Activated CD8-positive, alpha-beta T cell treated with anti-CD3 and anti-CD28 coated beads, Interleukin-2, amount 10 ng/mL, durations not matched to agents 7 days and 5 days (primary cell): Measurements from ENCODE around the gene ALK. TPM values are rescaled to one million over a fixed set of nuclear protein-coding genes. Genes with fewer than 3 reads are reported as not detected.
A peak's percentile ranks its signal among the peaks of the same experiment; 100 is the strongest.

Experiments
- ATAC-seq: fragments of 150-1000 bp; cut with Tn5 transposase; one replicate; pipeline ENCODE4 v1.10.0; 2021; ENCODE audit warnings: moderate library complexity
- CTCF ChIA-PET: fragments of 350-600 bp; sonication (Branson Sonifier 250); formaldehyde crosslinking; loops from one replicate; lab custom pipeline; 2021; ENCODE audit warnings: antibody characterized with exemption; lab: Charles Lee
- POLR2A ChIA-PET: fragments of 350-600 bp; sonication (Branson Sonifier 250); formaldehyde crosslinking; loops from one replicate; lab custom pipeline; 2021; ENCODE audit warnings: antibody characterized with exemption; lab: Charles Lee
- DNase-seq: peaks from one replicate; pipeline ENCODE4 v3.0.0-alpha.2; 2020
- H3K27ac Mint-ChIP-seq: one replicate; pipeline ENCODE4 v1.8.0; 2021; ENCODE audit warnings: mild to moderate bottlenecking, mixed read lengths
- H3K27me3 Mint-ChIP-seq: one replicate; pipeline ENCODE4 v1.8.0; 2021; ENCODE audit warnings: low read depth, mixed read lengths
- H3K36me3 Mint-ChIP-seq: one replicate; pipeline ENCODE4 v1.8.0; 2021; ENCODE audit warnings: low read depth, mixed read lengths
- H3K4me1 Mint-ChIP-seq: one replicate; pipeline ENCODE4 v1.8.0; 2021; ENCODE audit warnings: low read depth, mixed read lengths
- H3K4me3 Mint-ChIP-seq: one replicate; pipeline ENCODE4 v1.8.0; 2021; ENCODE audit warnings: mild to moderate bottlenecking, mixed read lengths
- H3K9me3 Mint-ChIP-seq: one replicate; pipeline ENCODE4 v1.8.0; 2022; ENCODE audit warnings: mixed read lengths; ENCODE audit not compliant: insufficient read depth
- total RNA-seq, 2 experiments: library from RNA; stranded (reverse); gene quantifications; one replicate each; pipeline ENCODE4 v1.2.3, GENCODE V29; 2021

Gene ALK
- total RNA-seq, 2 experiments from 2014 or later, result not detected

GRCh38 chr2:29931818-29932217 lies 10.4 kb upstream of the ALK start:
- no peak for ATAC-seq

GRCh38 chr2:29923110-29923721 lies 1.8 kb upstream of the ALK start:
- H3K9me3 Mint-ChIP-seq, result no peaks in the 10 kb centered on the region
- peaks cover 40% of the 10 kb centered on the region for H3K27me3 Mint-ChIP-seq
- ATAC-seq (no peak), DNase-seq (peak; percentile 62)
- CTCF ChIA-PET, result interaction anchor here (0.6 to 3.7 kb wide), 21 partner anchors 10 to 788 kb away, joined by 3 to 45 read pairs (median 4); no protein-coding TSS in a partner anchor
- H3K4me1 Mint-ChIP-seq, result no peaks in the 10 kb centered on the region
- no peak overlapping the region for H3K4me3 Mint-ChIP-seq
- POLR2A ChIA-PET, result no interaction called here
- no peaks in the 10 kb centered on the region for H3K36me3 Mint-ChIP-seq
- H3K27ac Mint-ChIP-seq, result no peak overlapping the region

More at GRCh38 chr2:29931818-29932217, 10.4 kb upstream of the ALK start:
- Mint-ChIP-seq H3K27ac (no peak overlapping the region), H3K27me3 (peaks cover 5% of the 10 kb centered on the region), H3K9me3 (no peaks in the 10 kb centered on the region), H3K4me1 (no peaks in the 10 kb centered on the region), H3K36me3 (no peaks in the 10 kb centered on the region), H3K4me3 (no peak overlapping the region)
- POLR2A ChIA-PET, result no interaction called here
- CTCF ChIA-PET, result interaction anchor here (1.6 to 3.7 kb wide), 2 partner anchors 9 to 780 kb away, joined by 6 to 16 read pairs; no protein-coding TSS in a partner anchor
- DNase-seq, result no peak

- POLR2A ChIA-PET, result no interaction called here
- CTCF ChIA-PET, result interaction anchor here (0.7 to 3.7 kb wide), 14 partner anchors 10 to 789 kb away, joined by 3 to 45 read pairs (median 4); no protein-coding TSS in a partner anchor
- ATAC-seq (no peak), DNase-seq (no peak)
- H3K4me3 Mint-ChIP-seq, result no peak overlapping the region
- no peaks in the 10 kb centered on the region for H3K4me1 Mint-ChIP-seq
- no peaks in the 10 kb centered on the region for H3K36me3 Mint-ChIP-seq
- no peaks in the 10 kb centered on the region for H3K9me3 Mint-ChIP-seq
- H3K27ac Mint-ChIP-seq, result no peak overlapping the region
- peaks cover 40% of the 10 kb centered on the region for H3K27me3 Mint-ChIP-seq
These were observed 1.2 kb upstream of the ALK start for GRCh38 chr2:29922605-29923004.

GRCh38 chr2:29920631-29921559 lies 491 bp downstream of the ALK start:
- Mint-ChIP-seq H3K27me3 (peaks cover 46% of the 10 kb centered on the region), H3K9me3 (no peaks in the 10 kb centered on the region), H3K4me3 (no peak overlapping the region), H3K4me1 (no peaks in the 10 kb centered on the region), H3K36me3 (no peaks in the 10 kb centered on the region), H3K27ac (no peak overlapping the region)
- DNase-seq (no peak), ATAC-seq (peak; percentile 19)
- POLR2A ChIA-PET, result no interaction called here
- CTCF ChIA-PET, result interaction anchor here (0.5 kb wide), 1 partner anchor 13 kb away, joined by 3 read pairs; no protein-coding TSS in a partner anchor

GRCh38 chr2:29920130-29920577 lies 1.2 kb downstream of the ALK start:
- ATAC-seq (peak; percentile 67), DNase-seq (peak; percentile 66)
- no peaks in the 10 kb centered on the region for H3K4me1 Mint-ChIP-seq
- H3K27me3 Mint-ChIP-seq, result peaks cover 43% of the 10 kb centered on the region
- no peak overlapping the region for H3K4me3 Mint-ChIP-seq
- no peaks in the 10 kb centered on the region for H3K36me3 Mint-ChIP-seq
- CTCF ChIA-PET, result interaction anchor here (0.5 kb wide), 1 partner anchor 14 kb away, joined by 3 read pairs; no protein-coding TSS in a partner anchor
- no peak overlapping the region for H3K27ac Mint-ChIP-seq
- H3K9me3 Mint-ChIP-seq, result no peaks in the 10 kb centered on the region
- POLR2A ChIA-PET, result no interaction called here

GRCh38 chr2:29918941-29919340 lies 2.4 kb downstream of the ALK start:
- DNase-seq, result no peak
- H3K36me3 Mint-ChIP-seq, result no peaks in the 10 kb centered on the region
- ChIA-PET POLR2A (no interaction called here), CTCF (no interaction called here)
- no peaks in the 10 kb centered on the region for H3K4me1 Mint-ChIP-seq
- ATAC-seq, result no peak
- no peaks in the 10 kb centered on the region for H3K9me3 Mint-ChIP-seq
- H3K27me3 Mint-ChIP-seq, result peaks cover 40% of the 10 kb centered on the region
- H3K4me3 Mint-ChIP-seq, result no peak overlapping the region
- no peak overlapping the region for H3K27ac Mint-ChIP-seq

- no peaks in the 10 kb centered on the region for H3K9me3 Mint-ChIP-seq
- no peak overlapping the region for H3K4me3 Mint-ChIP-seq
- CTCF ChIA-PET, result no interaction called here
- H3K27ac Mint-ChIP-seq, result no peak overlapping the region
- DNase-seq, result no peak
- no peaks in the 10 kb centered on the region for H3K4me1 Mint-ChIP-seq
- POLR2A ChIA-PET, result no interaction called here
- peaks cover 38% of the 10 kb centered on the region for H3K27me3 Mint-ChIP-seq
- no peak for ATAC-seq
- no peaks in the 10 kb centered on the region for H3K36me3 Mint-ChIP-seq
These were observed 3.6 kb downstream of the ALK start for GRCh38 chr2:29917781-29918180.

- ChIA-PET POLR2A (no interaction called here), CTCF (no interaction called here)
- H3K36me3 Mint-ChIP-seq, result no peaks in the 10 kb centered on the region
- no peak for ATAC-seq
- no peaks in the 10 kb centered on the region for H3K9me3 Mint-ChIP-seq
- H3K4me1 Mint-ChIP-seq, result no peaks in the 10 kb centered on the region
- H3K4me3 Mint-ChIP-seq, result no peak overlapping the region
- no peak overlapping the region for H3K27ac Mint-ChIP-seq
- DNase-seq, result no peak
- peaks cover 29% of the 10 kb centered on the region for H3K27me3 Mint-ChIP-seq
These were observed 4.8 kb downstream of the ALK start for GRCh38 chr2:29916571-29916970.

GRCh38 chr2:29910960-29911359 lies 10.4 kb downstream of the ALK start:
- H3K9me3 Mint-ChIP-seq, result no peaks in the 10 kb centered on the region
- ATAC-seq (no peak), DNase-seq (no peak)
- H3K4me3 Mint-ChIP-seq, result no peak overlapping the region
- ChIA-PET CTCF (interaction anchor here (2.1 kb wide), 1 partner anchor 12 kb away, joined by 8 read pairs; no protein-coding TSS in a partner anchor), POLR2A (no interaction called here)
- no peak overlapping the region for H3K27ac Mint-ChIP-seq
- no peaks in the 10 kb centered on the region for H3K4me1 Mint-ChIP-seq
- H3K36me3 Mint-ChIP-seq, result no peaks in the 10 kb centered on the region
- peaks cover 7% of the 10 kb centered on the region for H3K27me3 Mint-ChIP-seq

GRCh38 chr2:29910465-29910864 lies 10.9 kb downstream of the ALK start:
- ATAC-seq, result no peak
- no peaks in the 10 kb centered on the region for H3K36me3 Mint-ChIP-seq
- POLR2A ChIA-PET, result no interaction called here

GRCh38 chr2:29902356-29902755 lies 19.0 kb downstream of the ALK start:
- DNase-seq (no peak), ATAC-seq (no peak)
- Mint-ChIP-seq H3K36me3 (no peaks in the 10 kb centered on the region), H3K9me3 (no peaks in the 10 kb centered on the region), H3K27me3 (peaks cover 18% of the 10 kb centered on the region), H3K4me1 (no peaks in the 10 kb centered on the region), H3K27ac (no peak overlapping the region), H3K4me3 (no peak overlapping the region)
- POLR2A ChIA-PET, result no interaction called here
- CTCF ChIA-PET, result no interaction called here

More at GRCh38 chr2:29910465-29910864, 10.9 kb downstream of the ALK start:
- CTCF ChIA-PET, result interaction anchor here (2.1 kb wide), 1 partner anchor 12 kb away, joined by 8 read pairs; no protein-coding TSS in a partner anchor
- Mint-ChIP-seq H3K27ac (no peak overlapping the region), H3K9me3 (no peaks in the 10 kb centered on the region), H3K4me3 (no peak overlapping the region), H3K4me1 (no peaks in the 10 kb centered on the region), H3K27me3 (peaks cover 7% of the 10 kb centered on the region)
- DNase-seq, result no peak
